ENCODE data around the gene FXYD5.
A peak's percentile ranks its signal among the peaks of the same experiment; 100 is the strongest.
"Not testable (repeated sequence)": the region's sequence is repeated elsewhere in the genome, so short reads cannot be mapped to it uniquely, and the experiment has no call there.

FXYD5 gene

DNA sequence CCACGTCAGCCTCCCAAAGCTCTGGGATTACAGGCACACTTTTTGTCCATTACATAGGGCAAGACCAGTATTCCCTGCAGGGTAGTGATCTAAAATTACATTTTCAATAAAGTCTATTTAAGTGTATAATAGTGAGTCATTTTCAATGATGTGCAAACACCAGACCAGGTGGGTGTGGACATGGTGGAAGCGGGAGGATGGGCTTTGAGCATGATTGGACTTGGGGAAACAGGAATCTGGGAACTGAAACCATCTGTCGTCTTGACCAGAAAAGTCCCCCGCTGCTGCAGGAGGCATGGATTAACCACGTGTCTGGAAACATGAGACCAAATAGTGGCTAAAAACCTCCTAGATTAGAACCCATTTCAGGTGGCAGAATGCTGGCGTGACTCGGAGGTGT is 34.0 kb upstream of the FXYD5 start:
- no peak for DNase-seq

DNA sequence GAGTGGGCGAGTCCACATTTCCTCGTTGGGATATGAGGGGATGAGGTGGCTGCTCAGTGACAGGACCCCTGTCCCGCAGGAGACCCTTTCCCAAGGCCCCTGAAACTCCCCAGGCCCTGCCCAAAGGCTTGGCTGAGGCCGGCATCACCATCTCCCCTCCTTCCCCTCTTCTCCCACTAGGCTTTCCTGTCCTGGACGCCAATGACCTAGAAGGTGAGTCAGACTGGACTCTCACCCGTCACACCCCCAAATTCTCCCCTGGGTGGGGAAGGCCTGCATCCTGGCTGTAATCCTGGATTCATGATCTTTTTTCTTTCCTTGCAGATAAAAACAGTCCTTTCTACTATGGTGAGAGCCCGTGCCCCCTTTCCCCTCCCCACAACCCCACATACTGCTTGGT is 33.6 kb upstream of the FXYD5 start:
- no peak for DNase-seq

DNA sequence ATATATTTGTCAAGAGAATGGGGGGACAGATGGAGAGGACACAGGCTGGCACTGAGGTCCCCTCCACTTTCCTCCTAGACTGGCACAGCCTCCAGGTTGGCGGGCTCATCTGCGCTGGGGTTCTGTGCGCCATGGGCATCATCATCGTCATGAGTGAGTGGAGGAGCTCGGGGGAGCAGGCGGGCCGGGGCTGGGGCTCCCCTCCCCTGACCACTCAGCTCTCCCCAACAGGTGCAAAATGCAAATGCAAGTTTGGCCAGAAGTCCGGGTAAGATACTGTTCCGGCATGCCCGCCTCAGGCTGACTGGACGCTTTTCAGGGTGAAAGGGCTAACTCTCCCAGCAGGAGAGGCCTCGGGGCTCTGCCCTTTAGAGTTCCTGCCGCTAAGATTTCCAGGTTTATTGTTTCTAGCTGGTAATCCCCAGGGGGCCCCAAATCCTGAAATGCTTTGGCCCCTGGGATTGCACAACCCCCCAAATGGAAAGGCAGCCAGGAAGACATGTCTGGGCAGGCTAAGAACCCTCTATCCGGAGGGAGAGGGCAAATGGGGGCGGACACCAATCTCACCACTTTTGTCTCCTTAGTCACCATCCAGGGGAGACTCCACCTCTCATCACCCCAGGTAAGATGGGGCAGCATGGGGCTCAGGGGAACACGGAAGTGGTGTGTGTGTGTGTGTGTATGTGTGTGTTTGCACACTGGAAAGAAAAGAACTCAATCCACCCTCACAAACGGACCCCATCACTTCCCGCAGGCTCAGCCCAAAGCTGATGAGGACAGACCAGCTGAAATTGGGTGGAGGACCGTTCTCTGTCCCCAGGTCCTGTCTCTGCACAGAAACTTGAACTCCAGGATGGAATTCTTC is 31.6 kb upstream of the FXYD5 start:
- DNase-seq: no peak

DNA sequence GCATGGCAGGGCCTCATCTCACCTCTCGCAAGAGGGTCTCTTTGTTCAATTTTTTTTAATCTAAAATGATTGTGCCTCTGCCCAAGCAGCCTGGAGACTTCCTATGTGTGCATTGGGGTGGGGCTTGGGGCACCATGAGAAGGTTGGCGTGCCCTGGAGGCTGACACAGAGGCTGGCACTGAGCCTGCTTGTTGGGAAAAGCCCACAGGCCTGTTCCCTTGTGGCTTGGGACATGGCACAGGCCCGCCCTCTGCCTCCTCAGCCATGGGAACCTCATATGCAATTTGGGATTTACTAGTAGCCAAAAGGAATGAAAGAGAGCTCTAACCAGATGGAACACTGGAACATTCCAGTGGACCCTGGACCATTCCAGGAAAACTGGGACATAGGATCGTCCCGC is 31.0 kb upstream of the FXYD5 start:
- DNase-seq: no peak

DNA sequence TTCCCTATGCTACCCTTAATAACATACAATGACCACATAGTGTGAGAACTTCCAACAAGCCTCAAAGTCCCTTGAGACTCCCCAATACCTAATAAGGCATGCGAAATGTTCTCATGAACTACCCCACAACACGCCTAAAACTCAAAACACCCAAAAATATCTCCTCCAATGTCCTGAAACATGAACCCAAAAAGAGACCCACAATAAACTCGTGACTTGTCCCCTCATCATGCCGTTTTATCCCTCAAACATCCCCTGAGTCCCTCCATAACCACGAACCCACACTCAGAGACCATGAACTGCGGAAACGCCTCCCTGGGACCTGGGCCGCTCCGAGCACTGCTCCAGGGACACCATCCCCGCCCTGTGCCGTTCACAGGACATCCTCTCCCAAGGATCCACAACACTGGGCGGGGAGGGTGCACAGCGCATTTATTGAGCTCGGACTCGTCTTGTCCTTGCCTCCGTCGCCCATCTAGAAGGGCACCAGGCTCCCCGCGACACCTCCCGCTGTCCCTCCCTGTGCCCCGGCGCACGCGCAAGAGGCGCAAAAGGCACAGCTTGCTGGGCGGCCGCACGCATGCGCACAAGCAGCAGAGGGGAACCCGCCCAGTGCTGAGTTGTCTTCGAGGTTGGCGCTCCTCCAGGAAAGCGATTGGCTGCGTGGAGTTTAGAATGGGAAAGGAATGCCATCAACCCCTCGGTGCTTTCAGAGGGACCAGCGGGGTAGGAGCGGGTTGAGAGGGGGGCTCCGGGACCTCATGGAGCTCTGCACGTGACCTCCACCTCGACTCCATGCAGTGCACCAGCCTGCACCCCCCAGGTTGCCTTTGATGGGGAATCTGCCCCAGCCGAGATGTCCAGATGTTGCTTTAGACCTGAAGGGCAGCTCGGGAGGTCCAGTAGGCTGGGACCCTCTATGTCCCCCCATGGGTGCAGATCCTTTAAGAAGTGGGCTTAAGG is 30.2 kb upstream of the FXYD5 start:
- peak; percentile 74 for DNase-seq

DNA sequence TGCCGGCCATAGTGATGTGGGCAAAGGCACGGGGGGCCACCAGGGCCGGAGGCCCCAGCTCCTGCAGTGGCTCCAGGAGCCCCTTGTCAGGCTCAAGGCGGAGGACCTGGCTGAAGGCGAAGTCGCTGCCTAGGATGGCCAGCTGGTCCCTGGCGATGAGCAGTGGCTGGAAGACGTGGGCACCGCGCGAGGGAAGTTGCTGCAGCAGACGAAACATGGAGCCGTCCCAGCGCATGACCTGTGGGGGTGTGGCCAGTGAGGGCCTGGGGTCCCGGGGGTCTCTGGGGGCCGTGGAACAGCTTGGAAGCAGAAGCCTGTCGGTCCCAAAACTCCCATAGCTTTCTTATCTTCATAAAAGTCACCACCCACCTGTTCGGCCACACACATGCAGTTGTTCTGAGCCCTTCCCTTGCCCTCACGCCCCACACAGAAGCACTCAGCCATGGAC is 29.2 kb upstream of the FXYD5 start:
- DNase-seq: no peak

DNA sequence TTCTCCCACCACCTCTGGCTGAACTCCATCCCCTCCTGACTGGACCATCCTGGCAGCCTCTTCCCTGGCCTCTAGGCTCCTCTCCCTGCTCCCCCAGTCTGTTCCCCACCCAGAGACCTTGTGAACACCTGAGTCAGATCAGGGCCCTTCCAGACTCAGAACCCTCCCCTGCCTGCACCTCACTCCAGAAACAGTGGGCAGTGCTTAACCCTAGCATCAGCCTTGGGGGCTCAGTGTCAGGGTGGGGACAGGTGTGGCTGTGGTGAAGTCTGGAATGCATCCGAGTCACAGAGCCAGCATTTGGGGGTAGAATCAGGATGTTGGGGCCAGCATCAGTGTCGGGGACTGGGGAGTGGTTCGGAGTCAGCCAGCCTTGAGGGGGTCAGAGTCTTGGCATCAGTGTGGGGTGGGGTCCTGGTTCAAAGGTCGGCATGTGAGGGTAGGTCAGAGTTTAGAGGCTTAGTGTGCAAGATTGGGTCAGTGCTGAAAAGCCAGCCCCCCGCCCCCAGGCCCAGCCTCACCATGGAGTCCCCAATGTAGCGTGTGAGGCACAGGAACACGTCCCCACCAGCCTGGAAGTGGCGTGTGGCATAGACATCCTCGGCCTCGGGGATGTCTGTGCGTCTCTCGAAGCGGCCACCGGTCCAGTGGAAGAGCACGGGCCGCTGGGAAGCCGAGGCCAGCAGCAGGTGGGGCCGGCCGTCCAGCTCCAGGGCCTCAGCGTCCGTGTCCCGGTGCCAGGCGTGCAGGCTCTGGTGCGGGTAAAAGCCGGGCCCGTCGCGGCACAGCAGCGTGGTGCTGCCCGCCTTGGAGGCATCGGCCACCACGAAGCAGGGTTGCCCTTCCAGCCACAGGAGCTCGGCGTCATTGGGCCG is 28.5 kb upstream of the FXYD5 start:
- DNase-seq: no peak

DNA sequence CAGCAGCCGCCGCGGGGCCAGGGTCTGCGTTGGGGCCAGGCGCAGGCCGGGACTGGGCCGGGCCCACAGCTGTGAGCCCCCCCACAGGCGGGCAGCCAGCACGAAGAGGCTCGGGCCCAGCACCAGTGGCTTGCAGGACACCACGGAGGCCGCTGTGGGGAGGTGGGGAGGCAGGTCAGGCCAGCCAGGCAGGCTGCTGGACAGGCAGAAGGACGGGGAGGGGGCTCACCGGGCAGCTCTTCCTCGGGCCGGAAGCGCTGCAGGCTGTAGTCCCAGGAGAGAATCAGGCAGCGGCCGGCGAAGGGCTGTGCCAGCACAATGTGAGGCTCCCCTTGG is 27.9 kb upstream of the FXYD5 start:
- no peak for DNase-seq

DNA sequence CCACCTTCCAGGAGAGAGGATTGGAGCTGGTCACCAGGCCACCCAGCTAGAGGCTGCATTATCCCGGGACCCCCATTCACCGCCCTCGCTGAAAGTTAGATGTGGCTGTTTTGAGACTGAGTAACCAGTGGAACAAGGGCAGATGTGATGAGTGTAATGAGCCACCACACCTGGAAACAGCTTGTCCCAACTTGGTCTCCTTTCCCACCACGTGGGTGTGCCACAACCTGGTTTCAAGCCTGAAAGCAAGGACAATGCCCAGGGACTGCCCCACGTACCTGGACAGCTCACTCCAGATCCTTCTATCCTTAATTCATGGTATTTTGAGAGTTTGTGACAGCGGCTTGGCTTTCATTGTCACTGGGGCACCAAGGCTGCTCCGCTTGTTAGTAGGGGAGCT is 26.7 kb upstream of the FXYD5 start:
- no peak for DNase-seq

DNA sequence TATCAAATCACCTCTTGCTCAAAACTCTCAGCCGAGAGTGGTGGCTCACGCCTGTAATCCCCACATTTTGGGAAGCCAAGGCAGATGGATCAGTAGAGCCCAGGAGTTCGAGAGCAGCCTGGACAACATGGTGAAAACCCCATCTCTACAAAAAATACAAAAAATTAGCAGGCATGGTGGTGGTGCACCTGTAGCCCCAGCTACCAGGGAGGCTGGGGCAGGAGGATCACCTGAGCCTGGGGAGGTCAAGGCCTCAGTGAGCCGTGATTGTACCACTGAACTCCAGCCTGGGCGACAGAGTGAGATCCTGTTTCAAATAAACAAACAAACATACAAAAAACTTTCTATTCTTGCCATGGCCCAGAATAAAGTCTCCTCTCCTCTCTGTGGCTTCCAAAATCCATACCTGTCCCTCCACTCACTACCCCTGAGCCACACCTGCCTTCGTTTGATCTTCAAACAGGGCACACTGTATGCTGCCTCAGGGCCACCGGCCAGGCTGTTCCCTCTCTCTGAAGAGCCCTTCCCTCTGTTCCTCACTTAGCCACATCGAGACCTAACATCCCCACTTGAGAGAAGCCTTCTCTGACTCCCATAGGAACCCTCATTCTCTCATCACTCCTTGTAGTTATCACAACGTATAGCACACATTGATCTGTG is 26.0 kb upstream of the FXYD5 start:
- DNase-seq: no peak

DNA sequence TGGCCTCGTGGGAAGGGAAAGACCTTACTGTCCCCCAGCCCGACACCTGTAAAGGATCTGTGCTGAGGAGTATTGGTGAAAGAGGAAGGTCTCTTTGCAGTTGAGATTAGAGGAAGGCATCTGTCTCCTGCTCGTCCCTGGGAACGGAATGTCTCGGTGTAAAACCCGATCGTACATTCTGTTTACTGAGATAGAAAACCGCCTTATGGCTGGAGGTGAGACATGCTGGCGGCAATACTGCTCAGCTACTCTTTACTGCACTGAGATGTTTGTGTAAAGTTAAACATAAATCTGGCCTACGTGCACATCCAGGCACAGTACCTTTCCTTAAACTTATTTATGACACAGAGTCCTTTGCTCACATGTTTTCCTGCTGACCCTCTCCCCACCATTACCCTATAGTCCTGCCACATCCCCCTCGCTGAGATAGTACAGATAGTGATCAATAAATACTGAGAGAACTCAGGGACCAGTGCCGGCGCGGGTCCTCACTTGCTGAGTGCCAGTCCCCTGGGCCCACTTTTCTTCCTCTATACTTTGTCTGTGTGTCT is 24.7 kb upstream of the FXYD5 start:
- not testable (repeated sequence) for DNase-seq

DNA sequence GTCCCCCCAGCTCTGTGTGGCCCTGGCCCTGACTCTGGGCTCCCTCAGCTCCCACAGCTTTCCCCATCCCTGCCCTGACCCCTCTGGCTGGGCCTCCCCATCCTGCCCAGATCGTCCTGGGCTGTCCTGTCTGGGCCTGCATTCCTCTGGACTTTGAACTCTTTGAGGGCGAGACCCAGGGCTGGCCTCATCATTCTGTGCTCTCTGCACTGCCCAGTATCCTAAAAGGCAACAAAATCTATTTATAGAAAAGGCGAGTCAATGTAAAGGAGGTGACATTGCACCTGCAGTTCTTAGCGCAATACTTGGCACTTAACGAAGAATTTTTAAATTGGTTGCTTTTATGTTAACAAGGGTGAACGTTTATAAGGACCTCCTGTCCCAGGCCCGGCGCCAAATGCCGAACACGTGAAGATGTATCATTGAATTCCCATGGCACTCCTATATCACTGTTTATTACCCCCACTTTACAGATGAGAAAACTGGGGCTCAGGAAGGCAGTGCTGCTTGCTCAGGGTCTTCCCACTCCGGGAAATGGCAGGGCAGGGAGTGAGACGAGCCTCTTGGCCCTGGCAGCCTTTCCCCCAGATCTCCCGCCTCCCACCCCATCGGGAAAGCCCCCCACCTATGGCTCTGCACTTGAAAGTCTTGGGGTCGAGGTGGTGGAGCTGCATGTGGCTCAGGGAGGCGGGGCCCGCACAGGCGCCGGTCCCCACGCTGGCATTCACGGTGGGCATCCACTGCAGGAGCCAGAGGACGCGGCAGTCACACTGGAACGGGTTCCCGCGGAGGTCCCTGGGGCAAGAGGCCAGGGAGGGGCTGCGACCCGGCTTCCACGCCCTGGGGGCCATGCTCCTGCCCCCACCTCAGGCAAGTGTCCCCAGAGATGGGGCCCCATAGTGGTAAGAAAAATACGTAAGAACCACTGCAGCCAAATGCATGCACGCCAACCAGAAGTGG is 23.5 kb upstream of the FXYD5 start:
- no peak for DNase-seq

DNA sequence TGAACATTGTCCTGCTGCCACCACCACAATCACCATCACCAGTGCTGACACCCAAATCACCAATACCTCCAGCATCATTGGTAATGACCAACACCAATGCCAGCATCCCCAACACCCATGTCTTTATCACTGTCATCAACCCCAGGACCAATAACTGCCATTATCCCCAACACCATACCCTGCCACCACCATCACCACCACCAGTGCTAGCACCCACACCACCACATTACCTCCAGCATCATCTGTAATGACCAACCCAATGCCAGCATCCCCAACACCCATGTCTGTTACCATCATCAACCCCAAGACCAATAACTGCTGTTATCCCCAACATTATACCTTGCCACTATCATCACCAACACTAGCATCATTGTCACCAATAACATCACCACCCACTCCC is 22.3 kb upstream of the FXYD5 start:
- DNase-seq: no peak

DNA sequence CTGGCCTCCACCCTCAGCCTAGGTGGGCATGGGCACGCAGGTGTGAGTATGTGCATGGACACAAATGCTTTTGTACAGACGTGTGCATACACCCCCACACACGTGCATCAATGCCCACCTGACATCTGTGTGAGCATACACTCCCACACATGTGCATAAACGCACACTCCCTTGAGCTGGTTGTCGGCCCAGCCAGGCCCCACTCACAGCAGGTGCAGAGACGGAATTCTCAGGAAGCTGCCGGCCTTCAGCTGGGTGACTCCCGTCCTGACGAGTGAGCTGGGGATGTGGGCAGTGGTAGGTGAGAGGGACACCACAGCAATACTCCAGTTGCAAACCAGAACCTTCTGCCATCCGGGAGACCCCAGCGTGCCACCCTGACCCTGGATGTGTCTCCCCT is 20.7 kb upstream of the FXYD5 start:
- DNase-seq: no peak

DNA sequence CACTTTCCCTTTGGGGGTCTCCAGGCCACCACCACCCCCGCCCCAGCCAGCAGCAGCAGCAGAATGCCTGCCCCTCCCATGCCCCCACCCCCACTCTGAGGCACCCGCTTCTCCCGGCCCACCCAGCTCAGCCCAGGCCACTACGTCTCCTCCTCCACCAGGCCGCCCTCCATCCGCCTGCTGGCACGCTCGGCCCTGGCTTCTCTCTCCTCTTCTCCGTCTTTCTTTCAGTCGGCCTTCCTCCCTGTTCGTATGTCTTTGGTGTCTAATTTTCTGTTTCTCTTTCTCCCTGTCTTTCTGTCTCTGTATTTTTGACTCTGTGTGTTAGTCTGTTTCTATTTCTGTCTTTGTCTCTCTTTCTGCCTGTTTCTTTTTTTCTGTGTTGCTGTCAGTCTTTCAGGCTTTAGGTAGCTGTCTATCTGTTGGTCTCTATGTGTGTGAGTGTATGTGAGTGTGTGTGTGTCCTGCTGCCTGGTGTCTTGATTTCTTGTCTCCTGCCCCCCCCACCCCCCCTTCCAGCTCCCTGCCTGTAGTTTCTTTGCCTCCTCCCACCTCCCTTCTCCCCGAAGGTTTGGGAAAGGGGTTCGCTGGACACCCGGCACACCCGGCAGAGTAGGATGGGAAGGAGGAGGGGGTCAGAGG is 19.8 kb upstream of the FXYD5 start, which contains the start of gene LGI4:
TSS of gene LGI4 (minus strand) at position 459 of the 642 bp plus-strand sequence. CDS start at position 80, 379 bp downstream.
- no peak for DNase-seq

DNA sequence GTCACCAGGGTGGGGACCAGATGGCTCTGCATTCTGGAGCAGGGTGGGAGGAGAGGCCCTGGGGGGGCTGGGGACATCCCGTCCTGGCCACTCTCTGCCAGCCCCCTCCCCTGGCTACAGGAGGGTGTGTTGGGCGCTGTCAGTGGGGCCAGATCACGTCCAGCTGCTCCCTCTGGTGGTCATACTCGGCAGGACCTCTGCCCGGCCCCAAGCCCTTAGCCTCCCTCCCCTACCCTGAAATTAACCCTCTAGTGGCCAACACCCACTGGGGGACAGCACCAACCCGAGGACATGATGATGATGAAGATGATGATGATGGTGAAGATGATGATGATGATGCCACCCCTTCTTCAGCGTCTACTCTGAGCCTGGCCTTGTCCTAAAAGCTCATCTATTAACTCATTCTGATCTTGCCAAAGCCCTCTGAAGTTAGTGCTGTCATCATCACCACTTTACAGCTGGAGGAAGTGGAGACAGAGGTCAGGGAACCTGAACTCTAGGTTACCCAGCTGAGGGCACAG is 19.1 kb upstream of the FXYD5 start:
- DNase-seq: peak; percentile 41

DNA sequence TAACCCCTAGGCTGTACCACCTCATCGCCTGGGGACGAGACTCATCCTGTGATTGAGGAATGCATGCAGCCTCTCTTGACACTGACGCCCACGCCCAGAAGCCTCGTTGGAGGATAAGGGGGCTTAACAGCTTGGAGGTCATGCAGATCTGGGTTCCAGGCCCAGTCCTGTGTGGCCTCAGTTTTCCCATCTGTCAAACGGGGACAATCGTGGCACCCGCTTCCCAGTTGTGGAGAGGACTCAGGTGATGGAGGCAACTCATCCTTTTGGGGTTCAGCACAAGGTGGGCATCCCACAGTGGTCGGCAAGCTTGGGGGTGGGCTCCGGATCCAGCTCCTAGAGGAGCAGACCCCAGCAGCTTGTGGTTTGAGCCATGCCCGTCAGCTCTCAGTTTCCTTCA is 18.3 kb upstream of the FXYD5 start:
- DNase-seq: no peak

DNA sequence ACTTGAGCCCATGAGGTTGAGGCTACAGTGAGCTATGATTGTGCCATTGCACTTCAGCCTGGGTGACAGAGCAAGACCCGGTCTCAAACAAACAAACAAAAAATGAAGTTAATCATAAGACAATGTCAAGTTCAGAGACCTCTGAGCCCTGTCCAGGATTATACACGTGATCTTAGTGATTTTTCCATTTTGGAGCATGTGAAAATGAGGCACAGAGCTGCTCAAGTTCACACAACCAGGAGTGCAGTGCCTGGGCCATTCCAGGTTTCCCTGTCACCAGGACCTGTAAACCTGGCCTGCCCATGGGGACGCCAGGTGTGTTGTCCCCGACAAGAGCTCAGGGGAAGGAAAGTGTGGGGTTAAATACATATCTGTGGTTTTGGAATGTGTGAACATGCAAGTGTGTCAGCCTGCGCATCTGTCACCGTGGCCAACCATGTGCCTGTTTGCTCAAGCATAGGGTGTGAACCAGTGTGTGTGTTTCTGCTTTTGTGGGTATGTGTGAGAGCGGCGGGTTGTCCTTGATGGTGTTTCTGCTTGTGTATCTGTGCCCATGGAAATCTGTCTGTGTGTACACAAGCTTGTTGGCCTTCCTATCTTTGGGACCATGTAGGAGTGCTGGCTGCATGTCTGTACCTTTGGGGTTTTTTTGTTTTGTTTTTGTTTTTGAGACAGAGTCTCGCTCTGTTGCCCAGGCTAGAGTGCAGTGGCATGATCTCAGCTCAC is 17.4 kb upstream of the FXYD5 start:
- DNase-seq: no peak

DNA sequence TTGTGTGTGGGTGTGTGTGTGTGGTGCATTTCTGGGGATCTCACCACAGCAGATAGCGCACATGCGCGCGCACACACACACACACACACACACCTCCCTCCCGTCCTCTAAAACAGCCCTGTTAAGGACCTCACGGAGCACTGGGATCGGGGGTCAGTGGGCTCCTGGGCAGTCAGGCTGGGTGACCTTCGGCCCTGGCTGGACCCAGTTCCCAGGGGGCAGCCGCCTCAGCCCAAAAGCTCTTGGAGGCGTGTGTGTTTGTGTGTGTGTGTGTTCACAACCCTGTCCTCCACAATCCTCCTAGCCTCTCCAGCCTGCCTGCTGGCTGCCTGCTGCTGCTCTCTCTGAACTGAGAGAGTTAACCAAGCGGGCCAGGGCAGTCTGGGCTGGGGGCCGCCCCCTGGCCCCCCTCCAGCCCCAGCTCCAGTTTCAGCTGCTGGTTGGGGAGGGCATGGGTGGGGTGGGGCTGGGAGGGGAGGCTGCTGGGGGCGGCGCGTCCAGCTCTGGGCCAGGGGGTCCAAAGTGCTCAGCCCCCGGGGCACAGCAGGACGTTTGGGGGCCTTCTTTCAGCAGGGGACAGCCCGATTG is 16.1 kb upstream of the FXYD5 start, which contains the start of gene FXYD1:
TSS of gene FXYD1 (plus strand) at position 520 of the 588 bp plus-strand sequence. CDS start 1,256 bp downstream, outside the sequence.
- no peak for DNase-seq

Data from effector CD4-positive, alpha-beta T cell (primary cell).